ENCODE measurements around the gene TIFAB.
"Not testable (repeated sequence)": the region's sequence is repeated elsewhere in the genome, so short reads cannot be mapped to it uniquely, and the experiment has no call there.

TIFAB gene, protein sequence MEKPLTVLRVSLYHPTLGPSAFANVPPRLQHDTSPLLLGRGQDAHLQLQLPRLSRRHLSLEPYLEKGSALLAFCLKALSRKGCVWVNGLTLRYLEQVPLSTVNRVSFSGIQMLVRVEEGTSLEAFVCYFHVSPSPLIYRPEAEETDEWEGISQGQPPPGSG

DNA sequence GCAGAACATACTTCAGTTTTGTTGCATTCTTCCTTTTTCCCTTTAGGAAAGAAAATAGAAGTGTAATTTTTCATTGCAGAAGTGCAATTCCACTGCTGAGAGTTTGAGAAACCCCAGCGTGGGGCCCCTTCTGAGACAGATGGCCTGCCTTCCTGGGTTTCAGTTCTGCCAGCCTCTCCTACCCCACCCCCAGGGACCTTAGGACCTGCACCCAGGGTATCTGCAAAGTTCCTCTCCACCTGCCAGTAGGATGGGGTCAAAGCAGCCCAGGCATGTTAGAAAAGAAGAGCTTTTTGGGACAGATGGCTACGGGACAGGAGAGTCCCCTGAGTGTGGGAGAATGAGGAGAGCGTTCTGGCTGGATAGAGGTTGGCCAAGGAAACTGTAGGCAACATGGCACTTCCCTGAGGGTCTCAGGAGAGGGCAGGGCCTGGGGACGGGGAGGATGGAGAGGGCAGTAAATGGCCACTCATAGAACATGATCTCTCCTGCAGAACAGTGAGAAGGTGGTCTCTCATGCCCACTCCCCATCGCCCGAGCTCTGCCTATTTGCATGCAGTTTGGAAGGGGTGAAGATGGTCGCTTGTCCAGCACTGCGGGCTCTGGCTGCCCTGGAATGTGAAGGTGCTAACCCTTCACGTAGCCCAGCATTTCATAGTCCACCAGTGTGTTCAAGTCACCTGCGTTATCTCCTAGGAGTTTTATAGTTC lies at the start of gene TIFAB:
TIFAB (minus strand) TSS at position 31 of the 710 bp plus-strand sequence. CDS start 2,412 bp downstream, outside the sequence.
- DNase-seq = peak in 1 of 2 experiments; percentile 41

DNA sequence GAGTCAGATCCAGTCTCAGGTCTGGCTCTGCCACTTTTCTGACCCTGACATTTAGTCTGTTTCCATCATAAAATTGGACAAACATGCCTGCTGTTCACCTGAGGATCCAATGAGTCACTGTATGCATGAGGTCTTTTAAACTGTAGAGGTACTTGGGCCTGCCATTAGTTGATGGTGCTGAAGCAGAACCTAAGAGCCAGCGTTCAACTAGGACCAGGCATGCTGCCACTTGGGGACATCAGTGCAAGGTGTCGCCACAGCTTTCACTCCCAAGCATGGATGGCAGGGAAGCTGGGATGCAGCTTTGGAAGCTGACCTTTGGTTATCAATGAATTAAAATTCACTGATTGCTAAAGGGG lies 46.5 kb upstream of the TIFAB start:
- DNase-seq = no peak

DNA sequence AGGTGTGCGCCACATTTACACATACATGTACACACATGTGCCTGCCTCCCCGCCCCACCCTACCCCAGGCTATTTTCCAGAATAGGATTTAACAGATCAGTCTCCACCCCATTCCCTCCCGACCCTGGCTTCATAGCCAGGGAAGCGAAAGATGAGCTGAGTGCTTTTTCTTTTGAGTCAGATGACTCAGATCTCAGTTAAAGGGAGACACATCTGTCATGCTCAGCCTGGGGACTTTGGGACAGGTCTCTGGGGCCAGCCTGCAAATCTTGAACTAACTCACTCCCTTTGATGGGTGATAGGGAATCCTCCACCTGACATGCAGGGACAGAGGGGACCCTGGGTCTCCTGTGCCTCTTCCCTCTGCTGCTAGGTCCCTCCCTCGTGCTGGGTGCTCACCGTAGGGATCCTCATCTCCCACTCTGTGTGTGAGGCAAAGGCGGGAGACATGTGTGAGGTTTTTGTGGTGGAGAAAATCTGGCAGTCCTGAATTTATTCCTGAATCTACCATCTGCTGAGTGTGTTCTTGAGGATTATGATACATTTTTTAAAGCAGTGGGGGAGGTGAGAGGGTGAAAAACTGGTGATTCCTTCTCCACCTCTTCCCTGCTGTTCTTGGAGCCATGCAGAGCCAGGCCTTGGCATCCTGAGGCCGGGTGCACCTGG lies 46.0 kb upstream of the TIFAB start:
- DNase-seq = peak; percentile 83 to 96

DNA sequence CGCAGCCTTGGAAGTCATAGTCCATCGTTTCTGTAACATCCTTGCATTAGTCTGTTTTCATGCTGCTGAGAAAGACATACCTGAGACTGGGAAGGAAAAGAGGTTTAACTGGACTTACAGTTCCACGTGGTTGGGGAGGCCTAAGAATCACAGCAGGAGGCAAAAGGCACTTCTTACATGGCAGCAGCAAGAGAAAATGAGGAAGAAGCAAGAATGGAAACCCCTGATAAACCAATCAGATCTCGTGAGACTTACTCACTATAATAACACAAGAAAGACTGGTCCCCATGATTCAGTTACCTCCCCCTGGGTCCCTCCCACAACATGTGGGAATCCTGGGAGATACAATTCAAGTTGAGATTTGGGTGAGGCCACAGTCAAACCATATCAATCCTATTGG lies 43.4 kb upstream of the TIFAB start:
- DNase-seq = not testable (repeated sequence)

DNA sequence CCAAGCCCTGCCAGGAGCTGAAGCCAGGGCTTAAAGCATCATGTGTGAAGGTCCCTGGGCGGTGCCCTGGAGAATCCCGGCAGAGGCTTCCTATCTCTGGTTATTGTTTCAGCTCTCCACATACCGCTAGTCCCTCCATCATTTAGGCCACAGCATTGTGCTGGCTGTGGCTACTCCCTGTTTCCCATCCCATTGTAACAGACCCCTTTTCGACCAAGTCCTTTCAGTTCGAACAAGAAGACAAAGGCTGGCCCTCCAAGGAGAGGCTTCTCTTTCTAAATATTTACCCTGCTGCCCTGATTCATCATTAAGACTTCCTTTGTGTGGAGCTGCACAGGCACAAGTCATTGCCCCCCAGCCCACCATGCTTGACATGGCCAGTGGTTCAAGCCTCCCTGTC lies 42.0 kb upstream of the TIFAB start:
- no peak for DNase-seq

DNA sequence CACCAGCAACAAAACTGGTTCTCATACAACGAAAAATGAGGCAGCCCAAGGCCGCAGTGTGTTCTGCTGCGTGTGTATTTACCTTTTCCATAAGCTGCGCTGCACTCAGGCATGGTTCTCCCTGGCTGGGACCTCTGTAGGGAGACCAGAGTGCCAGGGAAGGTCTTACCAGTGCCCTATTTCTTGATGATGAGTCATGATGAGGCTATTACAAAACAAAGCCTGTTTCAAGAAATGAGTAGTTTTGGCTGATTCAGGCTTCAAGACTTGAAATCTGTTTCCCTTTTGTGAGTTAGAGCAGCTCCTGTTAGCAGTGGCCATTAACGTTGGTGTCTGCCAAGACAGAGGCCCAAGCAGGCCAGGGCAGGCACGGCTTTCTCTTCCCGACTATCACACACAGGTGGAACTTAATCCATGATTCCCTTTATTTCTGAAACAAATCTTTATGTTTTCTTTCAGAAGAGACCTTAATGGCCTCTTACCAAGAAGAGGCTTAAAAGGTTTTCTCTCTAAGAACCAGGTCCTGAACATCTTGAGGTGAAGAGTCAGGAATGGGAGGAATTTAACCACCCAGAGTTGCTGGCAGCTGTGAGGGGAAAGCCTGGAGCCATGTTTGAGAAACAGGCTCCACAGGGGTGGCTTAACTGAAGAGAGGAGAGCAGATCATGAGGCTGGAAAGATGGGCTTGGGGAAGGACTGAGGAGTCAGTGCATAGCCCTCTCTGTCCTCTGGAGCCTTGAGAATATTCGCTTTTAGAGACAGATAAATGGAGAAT lies 41.4 kb upstream of the TIFAB start:
- no peak for DNase-seq

DNA sequence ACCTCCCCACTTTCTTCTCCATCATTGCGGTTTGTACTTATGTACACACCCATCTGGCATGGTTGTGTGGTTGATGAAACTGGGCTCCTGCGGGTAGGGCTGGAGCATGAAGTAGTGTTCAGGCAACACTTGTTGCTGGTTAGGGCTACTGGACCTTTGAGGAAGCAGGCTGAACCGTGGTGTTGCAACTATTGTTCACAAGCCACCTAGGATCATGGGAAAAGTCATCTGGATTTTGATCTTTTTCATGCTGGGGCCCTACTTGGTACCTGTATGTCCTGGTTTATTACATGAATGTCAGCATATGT lies 40.1 kb upstream of the TIFAB start:
- DNase-seq = no peak

DNA sequence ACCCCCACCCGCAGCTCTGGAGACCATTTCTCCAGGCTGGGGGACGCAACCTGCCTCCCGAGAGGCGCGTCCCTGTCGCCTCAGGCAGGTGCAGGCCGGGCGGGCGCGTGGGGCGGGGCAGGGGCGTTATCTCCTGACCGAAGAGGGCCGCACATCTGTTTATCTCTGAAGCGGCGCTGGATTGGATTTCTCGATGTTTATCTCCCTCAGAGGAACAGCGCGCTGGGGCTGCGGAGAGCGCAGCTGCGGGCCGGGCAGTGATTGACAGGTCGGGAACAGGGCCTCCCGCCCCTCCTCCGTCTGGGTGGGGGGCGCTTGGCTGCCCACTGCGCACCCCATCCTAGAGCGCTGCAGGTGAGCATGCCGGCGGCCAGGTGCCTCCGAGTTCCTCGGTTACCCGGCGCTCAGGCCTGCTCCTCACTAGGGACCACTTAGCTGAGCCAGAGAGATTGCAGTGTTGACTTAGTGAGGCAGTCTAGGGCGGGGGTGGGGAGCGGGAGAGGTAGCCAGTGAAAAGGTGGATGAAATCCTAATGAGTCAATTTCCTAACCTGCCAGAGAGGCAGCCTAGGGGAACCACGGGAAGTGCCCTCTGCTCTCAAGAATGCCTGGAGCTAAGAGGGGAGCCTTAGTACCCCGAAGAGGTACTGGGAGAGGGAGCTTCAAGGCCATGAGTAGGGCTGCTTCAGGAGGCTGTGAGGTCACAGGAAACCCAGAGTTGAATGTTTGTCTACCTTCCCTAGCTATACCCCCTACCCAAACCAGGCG lies 39.6 kb upstream of the TIFAB start:
- no peak for DNase-seq

DNA sequence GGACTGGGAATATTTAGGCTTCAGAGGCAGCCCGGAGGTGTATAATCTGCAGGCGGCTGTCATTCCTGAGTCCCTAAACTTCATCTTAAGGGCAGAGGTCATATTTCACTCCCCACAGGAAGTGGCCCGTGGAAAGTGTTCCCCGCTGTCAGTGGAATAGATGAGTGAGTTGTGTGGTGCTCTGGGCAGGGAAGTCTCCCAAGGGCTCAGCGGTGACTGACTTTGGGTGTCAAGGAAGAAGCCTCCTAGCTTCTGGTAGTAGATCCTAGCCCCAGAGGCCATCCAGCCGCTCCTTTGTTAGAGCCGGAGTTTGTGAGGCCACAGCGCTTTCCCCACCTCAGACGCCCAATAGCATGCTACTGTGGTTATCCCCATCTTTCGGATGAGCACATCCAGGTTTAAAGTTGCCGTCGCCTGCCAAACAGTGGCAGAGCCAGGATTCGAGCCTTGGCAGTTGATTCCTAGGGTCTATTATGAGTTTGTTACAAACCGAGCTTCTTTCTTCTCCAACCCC lies 38.9 kb upstream of the TIFAB start:
- DNase-seq = no peak

DNA sequence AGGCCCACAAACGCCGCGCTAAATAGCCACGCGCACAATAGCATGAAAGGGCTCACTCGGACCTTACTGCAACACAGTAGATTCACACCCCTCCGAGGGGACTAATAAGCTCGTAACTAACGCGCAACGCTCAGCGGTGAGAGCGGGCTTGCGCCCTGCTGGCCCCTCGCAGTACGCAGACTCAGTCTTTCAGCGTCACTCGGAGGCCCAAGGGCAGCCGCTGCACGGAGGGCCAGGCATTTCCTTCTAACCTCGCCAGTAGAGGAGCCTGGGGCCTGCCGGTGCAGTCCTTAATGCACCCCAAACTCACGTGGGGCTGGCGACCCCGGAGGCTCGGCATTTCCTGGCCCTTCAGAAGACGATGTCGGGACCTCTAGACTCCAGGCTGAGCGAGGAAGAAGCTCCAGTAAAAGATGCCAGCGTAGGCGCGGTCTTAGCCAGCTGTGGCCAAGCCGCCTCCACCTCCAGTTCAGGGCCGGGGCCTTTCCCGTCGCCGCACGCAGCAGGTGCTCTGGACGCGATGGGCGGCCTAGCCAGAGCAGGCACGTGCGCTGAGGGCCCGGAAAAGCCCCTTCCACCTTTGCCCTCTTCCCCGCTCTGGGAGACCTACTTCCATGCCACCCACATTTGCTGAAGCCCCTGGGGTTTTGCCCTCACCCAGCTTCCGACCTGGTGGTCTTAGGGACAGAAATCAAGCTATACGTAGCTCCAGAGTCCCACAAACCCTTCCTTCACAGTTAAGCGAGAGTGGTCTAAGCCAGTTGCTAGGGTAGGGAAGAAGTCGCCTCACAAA lies 38.3 kb upstream of the TIFAB start:
- no peak for DNase-seq

DNA sequence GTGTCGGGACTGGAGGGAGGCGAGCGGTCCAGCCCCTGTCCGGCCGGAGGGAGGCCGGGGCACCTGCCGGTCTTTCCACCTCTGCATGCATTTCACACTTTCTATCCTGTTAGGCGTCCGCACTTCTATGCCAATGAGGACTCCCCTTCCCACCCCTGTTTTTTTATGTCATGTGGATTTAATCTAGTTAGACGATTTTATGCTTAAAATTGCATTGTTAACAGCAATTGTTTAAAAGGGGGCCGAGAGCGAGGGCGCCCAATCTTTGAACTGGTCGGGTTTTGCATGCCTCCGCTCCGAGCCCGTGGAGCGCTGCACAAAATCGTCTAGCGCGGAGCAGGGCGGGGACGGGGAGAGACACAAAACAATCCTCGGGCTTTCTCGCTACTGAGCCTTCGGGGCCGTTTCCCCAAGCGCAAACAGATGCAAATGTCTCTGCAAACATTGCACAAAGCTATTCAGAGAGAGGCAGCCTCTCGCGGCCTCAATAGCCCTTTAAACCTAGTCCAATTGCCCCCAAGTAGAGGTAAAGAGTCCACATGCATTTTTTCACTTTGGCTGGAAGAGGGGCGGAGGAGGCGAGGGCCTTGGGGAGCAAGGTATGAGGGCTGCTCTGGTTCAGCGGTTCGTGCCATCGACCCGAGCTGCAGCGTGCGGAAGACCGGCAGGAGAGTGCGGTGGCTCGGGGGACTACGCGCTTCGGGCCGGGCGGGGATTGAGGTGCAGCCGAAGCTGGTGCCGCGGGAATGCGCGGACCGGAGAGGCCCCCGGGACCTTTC lies 37.5 kb upstream of the TIFAB start:
- DNase-seq = no peak

DNA sequence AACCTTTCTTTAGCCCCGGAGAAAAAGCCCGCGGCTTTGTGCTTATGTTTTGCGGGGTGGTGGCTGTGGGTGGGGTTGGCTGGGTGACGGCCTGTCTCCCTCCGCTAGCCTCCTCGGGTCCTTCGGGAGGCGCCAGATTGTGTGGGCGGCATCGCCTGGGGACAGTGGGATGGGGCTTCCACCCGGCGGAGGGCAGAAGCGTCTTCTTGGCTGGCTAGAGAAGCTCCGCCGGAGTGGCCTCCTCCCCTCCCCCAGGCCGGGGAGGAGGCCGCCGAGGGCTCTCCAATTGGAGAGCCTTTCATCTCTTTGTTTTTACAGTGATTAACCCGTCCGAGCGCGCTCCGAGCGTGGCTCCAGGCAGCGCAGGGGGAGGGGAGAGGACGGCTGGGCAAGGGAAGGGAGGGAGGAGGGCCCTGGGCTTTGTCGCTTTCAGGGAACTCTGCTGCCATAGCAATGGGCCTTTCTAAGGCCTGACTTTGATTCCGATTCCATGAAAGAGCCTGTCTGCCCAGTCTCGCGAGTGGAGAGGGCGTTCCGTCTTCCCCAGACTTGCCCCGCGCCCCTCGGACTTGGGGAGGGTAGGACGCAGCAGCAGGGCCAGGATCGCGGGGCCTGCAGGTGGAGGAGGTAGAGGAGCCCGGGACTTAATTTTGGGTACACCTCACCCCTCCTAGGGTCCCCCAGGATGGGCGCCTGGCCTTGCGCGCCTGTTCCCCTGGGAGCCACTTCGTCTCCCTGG lies 36.7 kb upstream of the TIFAB start:
- DNase-seq = peak; percentile 88 to 97

DNA sequence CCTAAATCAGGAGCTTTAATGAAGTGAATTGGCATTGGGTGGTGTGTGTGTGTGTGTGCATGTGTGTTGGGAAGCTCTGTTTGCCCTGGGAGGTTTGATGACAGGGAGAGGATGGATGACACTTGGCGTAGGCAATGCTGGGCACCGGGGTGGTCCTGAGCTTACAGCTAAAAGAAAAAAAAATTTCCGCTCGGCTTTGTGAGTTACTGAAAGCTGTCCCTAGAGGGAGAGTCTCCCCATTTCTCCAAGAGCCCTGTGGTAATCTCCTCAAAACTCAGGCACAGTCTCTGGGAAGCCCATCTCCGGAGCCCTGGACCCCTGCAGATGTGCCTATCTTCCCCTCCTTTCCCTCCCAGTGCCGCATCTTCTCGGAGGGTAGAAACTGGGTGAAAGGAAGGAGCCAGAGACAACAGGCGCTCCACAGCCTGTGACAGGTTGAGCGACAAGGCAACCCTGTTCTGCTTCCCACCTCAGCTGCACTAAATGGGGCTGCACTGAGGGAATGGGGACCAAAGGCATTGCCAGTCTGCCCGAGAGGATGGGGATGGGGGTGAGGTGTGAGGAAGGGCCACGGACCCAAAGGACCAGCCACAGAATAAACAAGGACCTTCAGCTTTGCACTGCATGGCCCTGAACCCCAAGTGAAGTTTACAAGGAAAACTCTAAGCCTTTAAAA lies 35.8 kb upstream of the TIFAB start:
- DNase-seq = peak; percentile 25 to 32

DNA sequence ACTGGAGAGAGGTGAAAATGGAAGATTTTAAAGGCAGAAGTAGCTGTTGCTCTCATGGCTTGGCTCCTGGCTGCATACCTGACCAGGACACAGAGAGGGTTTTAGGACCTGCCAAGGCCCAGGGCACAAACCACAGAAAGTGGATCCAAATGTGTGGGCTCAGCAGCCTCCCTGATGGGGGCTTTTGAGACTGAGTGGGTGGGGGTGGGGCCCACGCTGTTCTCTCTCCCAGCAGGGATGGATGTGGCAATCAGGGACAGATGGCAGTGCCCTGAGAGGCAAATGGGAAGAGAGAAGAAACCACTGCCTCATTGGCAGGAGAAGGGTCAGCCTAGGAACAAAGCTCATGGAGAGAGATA lies 34.9 kb upstream of the TIFAB start:
- peak; percentile 53 to 80 for DNase-seq

DNA sequence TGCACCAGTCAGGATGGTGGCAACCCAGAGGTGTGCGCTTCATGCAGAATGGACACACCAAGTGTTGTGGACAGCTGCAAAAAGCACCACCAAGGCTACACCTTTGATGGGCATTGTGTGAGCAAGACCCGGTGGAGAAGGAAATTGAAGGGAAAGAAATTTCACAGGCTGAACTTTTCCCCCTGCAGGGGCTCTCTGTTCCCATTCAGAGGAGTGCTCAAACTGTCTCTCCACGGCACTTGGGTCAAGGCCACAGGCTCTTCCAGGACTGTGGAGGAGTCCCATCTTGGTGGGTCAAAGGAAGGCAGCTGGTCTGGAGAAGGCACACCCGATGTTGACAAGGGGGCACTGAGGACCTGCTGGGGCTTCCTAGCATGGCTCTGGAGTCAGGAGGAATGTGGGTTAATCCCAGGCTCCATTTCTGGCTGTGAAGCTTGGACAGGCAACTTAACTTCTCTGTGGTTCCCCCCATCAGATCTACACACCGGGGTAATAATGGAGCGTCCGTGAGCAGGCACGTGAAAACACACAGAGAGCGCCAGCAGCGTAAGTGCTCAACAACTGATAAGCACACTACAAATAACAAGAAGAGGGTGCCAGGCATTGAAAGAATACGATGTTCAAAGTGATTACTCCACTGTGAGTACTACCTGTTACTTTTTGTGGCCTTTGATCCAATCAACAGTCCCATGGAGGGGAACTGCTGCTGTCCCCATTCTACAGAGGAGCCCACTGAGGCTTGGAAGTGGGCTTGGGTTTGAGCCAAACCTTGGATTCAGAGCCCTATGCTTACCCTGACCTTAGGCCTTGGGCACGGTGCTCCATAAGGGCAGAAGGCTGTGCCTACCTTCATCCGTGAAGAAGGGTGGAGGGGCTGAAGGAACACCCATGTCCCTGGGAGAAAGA lies 34.2 kb upstream of the TIFAB start:
- DNase-seq = no peak

DNA sequence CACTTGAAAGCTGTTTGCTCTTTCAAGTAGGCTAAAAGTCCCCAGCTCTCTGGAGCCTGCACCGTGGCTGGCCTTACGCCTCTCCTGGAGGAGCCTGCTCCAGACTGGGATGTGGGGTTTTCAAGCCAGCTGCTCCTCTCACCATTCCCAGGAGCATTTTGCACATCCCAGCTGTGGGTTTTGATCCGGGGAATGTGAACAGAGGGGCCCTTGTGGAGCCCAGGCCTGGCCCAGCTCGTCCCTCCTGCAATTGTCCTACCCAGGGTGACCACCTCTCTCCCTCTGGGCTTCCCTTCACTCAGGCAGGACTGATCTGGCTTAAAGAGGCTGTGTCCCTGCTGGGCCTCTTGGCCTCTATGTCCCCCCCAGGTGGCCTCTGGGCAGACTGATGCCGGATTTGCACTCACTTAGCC lies 32.5 kb upstream of the TIFAB start:
- DNase-seq = peak; percentile 92 to 96

DNA sequence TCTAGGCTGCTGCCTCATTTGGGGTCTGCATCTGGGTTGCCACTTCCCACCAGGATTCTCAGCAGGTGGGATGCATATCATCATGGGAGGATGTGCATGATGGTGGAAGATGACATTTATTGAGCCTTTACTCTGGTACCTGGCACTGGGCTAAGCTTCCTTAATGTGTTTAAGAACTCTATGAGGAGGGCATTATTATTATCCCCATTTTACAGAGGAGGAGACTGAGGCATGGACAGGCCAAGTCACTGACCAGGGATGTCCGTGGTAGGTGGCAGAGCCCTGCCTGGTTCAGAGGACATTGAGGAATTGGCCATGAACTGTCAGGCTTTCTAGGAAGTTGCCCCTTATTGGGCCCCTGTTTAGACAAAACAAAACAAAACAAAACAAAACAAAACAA lies 31.1 kb upstream of the TIFAB start:
- no peak for DNase-seq

DNA sequence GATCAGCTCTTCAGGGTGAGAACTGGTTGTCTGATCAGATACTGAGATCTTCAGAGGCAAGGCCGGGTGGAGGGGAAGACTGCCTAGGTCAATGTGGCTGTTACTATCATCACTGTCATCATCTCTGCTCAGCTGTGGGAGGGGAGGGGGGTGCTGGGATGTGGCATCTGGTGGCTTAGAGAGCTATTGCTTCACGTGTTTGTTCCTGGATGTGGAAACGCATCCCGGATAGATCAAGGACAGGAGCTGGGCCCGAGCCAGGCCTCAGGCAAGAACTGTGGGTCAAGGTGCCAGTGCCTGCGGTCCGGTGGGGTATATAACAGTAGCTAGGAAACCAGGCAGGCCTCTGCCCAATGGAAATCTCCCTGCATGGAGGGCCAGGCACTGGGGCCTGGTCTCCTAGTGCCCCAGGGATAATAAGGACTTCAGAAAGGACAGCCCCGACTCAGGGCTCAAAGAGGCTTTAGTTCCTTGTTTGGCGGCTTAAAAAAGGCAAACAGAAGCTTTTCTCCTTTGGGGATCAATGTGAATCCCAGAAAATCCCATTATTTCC lies 30.3 kb upstream of the TIFAB start:
- DNase-seq = peak; percentile 51 to 77
